Keratinocyte (primary cell): ENCODE results near the gene RAB23. TPM values are rescaled to one million over a fixed set of nuclear protein-coding genes. Genes with fewer than 3 reads are reported as not detected.

Source experiments
- DNase-seq: peaks from one replicate; pipeline ENCODE4 v3.0.0-alpha.2; 2011; ENCODE audit warnings: low read depth, missing footprints, low spot score
- FAIRE-seq: peaks from 2 replicates; lab custom pipeline; 2011; peaks lifted over from hg19 to GRCh38; lab: Jason Lieb, UNC
- H2AFZ ChIP-seq: 2 replicates; pipeline ENCODE4 v1.6.0; 2012; ENCODE audit warnings: low read length, control low read depth, inconsistent platforms; ENCODE audit not compliant: control insufficient read depth
- H3K27ac ChIP-seq: 2 replicates; pipeline ENCODE4 v1.5.1; 2011; ENCODE audit warnings: low read length; ENCODE audit not compliant: control insufficient read depth, insufficient read depth
- H3K27me3 ChIP-seq: 3 replicates; pipeline ENCODE4 v1.6.0; 2011; ENCODE audit warnings: low read length; ENCODE audit not compliant: control insufficient read depth, insufficient read depth; ENCODE audit errors: extremely low read depth
- H3K36me3 ChIP-seq, 2 experiments: 2 replicates in 1 of 2; 3 replicates in 1 of 2; pipeline ENCODE4 v1.5.1; 2011; ENCODE audit warnings: low read length in 2 of 2, mild to moderate bottlenecking in 1 of 2; ENCODE audit not compliant: control insufficient read depth in 2 of 2, insufficient read depth in 2 of 2; ENCODE audit errors: extremely low read depth in 1 of 2
- H3K4me1 ChIP-seq: 3 replicates; pipeline ENCODE4 v1.5.1; 2011; ENCODE audit warnings: low read length; ENCODE audit not compliant: control insufficient read depth, insufficient read depth; ENCODE audit errors: extremely low read depth
- H3K4me2 ChIP-seq: 3 replicates; pipeline ENCODE4 v1.6.0; 2011; ENCODE audit warnings: low read depth, low read length; ENCODE audit not compliant: control insufficient read depth, insufficient read depth; ENCODE audit errors: extremely low read depth
- H3K4me3 ChIP-seq, 3 experiments: fragments of 200-600 bp in 1 of 3; sonication (generic) in 1 of 3; 2 replicates in 2 of 3; 3 replicates in 1 of 3; pipeline ENCODE4 v1.5.1; 2011 to 2016; ENCODE audit warnings: low read length in 3 of 3, mild to moderate bottlenecking in 3 of 3, control low read depth in 2 of 3, inconsistent platforms in 1 of 3, low read depth in 1 of 3, mixed read lengths in 1 of 3, mixed run types in 1 of 3, moderate library complexity in 1 of 3; ENCODE audit not compliant: control insufficient read depth in 2 of 3, insufficient read depth in 2 of 3; ENCODE audit errors: extremely low read depth in 1 of 3
- H3K79me2 ChIP-seq: 2 replicates; pipeline ENCODE4 v1.6.0; 2012; ENCODE audit warnings: low read length; ENCODE audit not compliant: control insufficient read depth, insufficient read depth
- H3K9ac ChIP-seq: 3 replicates; pipeline ENCODE4 v1.6.0; 2011; ENCODE audit warnings: low read length; ENCODE audit not compliant: control insufficient read depth, insufficient read depth; ENCODE audit errors: extremely low read depth
- H3K9me1 ChIP-seq: 3 replicates; pipeline ENCODE4 v1.6.0; 2011; ENCODE audit warnings: low read length; ENCODE audit not compliant: control insufficient read depth, insufficient read depth; ENCODE audit errors: extremely low read depth
- H3K9me3 ChIP-seq: 2 replicates; pipeline ENCODE4 v1.5.1; 2012; ENCODE audit warnings: low read depth, low read length; ENCODE audit not compliant: control insufficient read depth
- H4K20me1 ChIP-seq: 3 replicates; pipeline ENCODE4 v1.6.0; 2011; ENCODE audit warnings: low read length; ENCODE audit not compliant: control insufficient read depth, insufficient read depth; ENCODE audit errors: extremely low read depth
- EZH2 ChIP-seq: IDR thresholded peaks from one replicate; pipeline ENCODE4 v1.6.1; 2012; ENCODE audit warnings: inconsistent platforms, mild to moderate bottlenecking, low read length, moderate library complexity
- dilution Hi-C: fragments of 300-500 bp; cut with MboI; formaldehyde crosslinking; loops from one replicate; pipeline ENCODE4 v1.7.0; 2020; ENCODE audit warnings: low sequenced_read_pairs; ENCODE audit not compliant: extremely low pct_ligation_motif_present
- polyA plus RNA-seq, 5 experiments: library from polyadenylated mRNA; depleted of rRNA in 3 of 5; stranded (reverse) in 3 of 5; stranded (forward) in 1 of 5; unstranded in 1 of 5; fragments of >200 nt; gene quantifications; 1 replicate in 1 of 5; 2 replicates in 3 of 5; 3 replicates in 1 of 5; pipeline versions ENCODE4 v1.2.1 to v1.2.3, GENCODE V29; 2011 to 2012; ENCODE audit warnings: missing spikeins in 2 of 5, low read depth in 1 of 5, low replicate concordance in 1 of 5
- TF ChIP-seq, protein P1 (sequence below), 3 experiments: IDR thresholded peaks in 1 of 3; conservative IDR thresholded peaks in 1 of 3; optimal IDR thresholded peaks in 1 of 3; 2 replicates in 2 of 3; 3 replicates in 1 of 3; pipeline versions ENCODE3 to v1.5.1; 2011; ENCODE audit warnings: low read length in 3 of 3, mild to moderate bottlenecking in 3 of 3, moderate library complexity in 2 of 3, control low read depth in 1 of 3, inconsistent platforms in 1 of 3; ENCODE audit not compliant: insufficient read depth in 2 of 3; ENCODE audit errors: extremely low read depth in 1 of 3

The RAB23 gene
- polyA plus RNA-seq, 1 donor (not counting 4 experiments of a cell fraction or from before 2014, with no cell fraction given), result 14.6 TPM

DNA sequence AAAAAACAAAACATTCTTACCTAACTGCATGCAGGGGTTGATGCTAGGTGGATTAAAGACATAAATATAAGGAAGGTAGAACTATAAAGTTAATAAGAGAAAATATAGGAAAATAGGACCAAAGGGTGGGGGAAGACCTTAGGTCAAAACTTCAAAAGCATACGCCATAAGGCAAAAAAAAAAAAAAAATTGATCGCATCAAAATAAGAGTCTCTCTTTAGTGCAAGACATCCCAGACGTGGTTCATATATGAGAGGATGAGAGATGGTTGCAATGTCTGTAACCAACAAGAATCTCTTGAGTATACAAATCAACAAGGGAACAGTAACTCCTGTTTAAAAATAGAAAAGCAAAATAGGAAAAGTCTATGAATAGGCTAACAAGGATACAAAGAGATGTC lies 41.5 kb downstream of the RAB23 start:
- TF ChIP-seq EZH2, result no peak
- TF ChIP-seq, protein P1, sequence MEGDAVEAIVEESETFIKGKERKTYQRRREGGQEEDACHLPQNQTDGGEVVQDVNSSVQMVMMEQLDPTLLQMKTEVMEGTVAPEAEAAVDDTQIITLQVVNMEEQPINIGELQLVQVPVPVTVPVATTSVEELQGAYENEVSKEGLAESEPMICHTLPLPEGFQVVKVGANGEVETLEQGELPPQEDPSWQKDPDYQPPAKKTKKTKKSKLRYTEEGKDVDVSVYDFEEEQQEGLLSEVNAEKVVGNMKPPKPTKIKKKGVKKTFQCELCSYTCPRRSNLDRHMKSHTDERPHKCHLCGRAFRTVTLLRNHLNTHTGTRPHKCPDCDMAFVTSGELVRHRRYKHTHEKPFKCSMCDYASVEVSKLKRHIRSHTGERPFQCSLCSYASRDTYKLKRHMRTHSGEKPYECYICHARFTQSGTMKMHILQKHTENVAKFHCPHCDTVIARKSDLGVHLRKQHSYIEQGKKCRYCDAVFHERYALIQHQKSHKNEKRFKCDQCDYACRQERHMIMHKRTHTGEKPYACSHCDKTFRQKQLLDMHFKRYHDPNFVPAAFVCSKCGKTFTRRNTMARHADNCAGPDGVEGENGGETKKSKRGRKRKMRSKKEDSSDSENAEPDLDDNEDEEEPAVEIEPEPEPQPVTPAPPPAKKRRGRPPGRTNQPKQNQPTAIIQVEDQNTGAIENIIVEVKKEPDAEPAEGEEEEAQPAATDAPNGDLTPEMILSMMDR (optimal IDR thresholded peaks at IDR 0.05 in 1 of 3, IDR thresholded peaks at IDR 0.05 in 1 of 3, conservative IDR thresholded peaks at IDR 0.05 in 1 of 3; ENCODE audit: extremely low read depth in 1 of 3, insufficient read depth in 2 of 3, low read length in 3 of 3), result no peak
- Histone ChIP-seq H3K27ac (no peak overlapping the region), H3K4me2 (no peak overlapping the region), H3K36me3 (peaks cover 1 to 7% of the 10 kb centered on the region in 2 experiments), H3K4me3 (no peak overlapping the region), H4K20me1 (no peaks in the 10 kb centered on the region), H3K79me2 (no peaks in the 10 kb centered on the region), H2AFZ (no peak overlapping the region), H3K27me3 (no peaks in the 10 kb centered on the region), H3K9me1 (no peaks in the 10 kb centered on the region), H3K9ac (no peak overlapping the region), H3K4me1 (no peaks in the 10 kb centered on the region), H3K9me3 (no peaks in the 10 kb centered on the region)
- no peak for FAIRE-seq
- no peak for DNase-seq
- dilution Hi-C loops, result no loop called here

DNA sequence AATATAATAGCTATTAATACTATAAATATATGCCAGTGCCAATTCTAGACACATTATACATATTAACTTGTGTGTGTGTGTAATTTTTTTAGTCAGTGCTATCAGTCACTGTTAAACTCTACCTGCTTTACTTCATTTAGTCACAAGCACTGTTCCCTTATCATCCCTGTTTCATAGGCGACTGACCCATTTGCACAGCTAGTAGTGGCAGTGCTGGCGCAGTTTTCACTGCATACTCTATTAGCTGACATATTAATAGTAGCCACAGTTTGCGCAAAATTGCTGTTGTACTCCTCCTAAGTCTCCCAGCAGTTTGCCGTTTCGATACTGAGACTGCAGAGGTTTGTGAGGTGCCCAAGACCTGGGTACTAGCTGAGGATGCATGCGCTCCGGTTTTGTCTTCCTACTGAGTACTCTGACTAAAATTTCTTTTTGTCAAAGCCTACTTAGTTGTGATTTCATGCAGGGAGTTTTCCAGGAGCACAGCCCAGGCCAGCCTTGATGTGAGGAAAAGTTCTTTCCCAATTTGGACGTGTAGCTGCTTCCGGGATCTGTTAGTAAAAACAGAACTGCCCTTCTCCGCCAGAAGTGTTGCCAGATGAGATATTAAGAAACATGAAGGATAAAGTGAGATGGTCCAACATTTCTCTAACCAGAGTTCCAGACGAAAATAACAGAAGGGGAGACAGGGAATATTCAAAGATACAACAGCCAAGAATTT lies 44.4 kb downstream of the RAB23 start:
- dilution Hi-C loops, result no loop called here
- Histone ChIP-seq H4K20me1 (no peaks in the 10 kb centered on the region), H3K4me2 (no peak overlapping the region), H3K9ac (no peak overlapping the region), H3K4me3 (no peak overlapping the region), H2AFZ (no peak overlapping the region), H3K9me1 (no peaks in the 10 kb centered on the region), H3K27me3 (no peaks in the 10 kb centered on the region), H3K9me3 (no peaks in the 10 kb centered on the region), H3K4me1 (peaks cover 14% of the 10 kb centered on the region), H3K27ac (no peak overlapping the region), H3K79me2 (peaks cover 2% of the 10 kb centered on the region), H3K36me3 (peaks cover 0 to 2% of the 10 kb centered on the region in 2 experiments)
- DNase-seq (no peak), FAIRE-seq (no peak)
- TF ChIP-seq, protein P1 (optimal IDR thresholded peaks at IDR 0.05 in 1 of 3, IDR thresholded peaks at IDR 0.05 in 1 of 3, conservative IDR thresholded peaks at IDR 0.05 in 1 of 3; ENCODE audit: extremely low read depth in 1 of 3, insufficient read depth in 2 of 3, low read length in 3 of 3), result no peak
- TF ChIP-seq EZH2, result no peak
